Right forelimb (tissue), 1 donor: Measurements from ENCODE around the gene RYR2.

Source experiments
- DNase-seq: peaks from one replicate; pipeline ENCODE4 v3.0.0-alpha.2; 2018

The RYR2 gene

DNA sequence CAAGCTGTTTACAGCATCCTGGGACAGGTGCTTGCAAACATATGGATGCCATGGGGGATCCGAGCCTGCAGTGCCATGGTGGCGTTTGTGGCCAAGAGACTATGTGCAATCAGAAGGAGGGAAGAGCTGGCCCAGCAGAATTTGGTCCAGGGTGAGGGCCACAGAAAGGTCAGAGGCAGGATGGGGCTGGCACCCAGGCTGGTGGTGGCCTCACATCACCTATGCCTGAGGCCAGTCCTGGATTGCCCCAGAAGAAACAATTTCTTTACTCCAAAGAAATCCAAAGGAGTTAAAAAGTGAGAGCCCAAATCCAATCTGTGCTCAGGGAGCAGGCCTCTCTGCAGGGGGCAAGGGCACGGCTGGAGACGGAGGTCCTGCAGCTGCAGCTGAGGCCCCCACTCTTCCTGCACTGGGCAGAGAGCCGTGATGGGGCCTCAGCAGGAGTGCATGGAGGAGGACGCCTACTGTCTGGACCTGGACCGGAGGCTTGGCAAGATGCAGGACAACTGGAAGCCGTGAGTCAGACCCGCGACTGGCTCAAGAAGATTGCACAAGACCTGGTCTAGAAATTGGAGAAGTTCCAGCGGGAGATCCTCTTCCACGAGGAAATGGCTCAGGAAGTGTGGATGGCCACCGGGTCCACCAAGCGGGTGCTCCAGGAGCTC, 163.5 kb downstream of the RYR2 start:
- DNase-seq: no peak

GRCh38 chr1:237206065-237206414, 164.1 kb downstream of the RYR2 start:
- no peak for DNase-seq

DNA sequence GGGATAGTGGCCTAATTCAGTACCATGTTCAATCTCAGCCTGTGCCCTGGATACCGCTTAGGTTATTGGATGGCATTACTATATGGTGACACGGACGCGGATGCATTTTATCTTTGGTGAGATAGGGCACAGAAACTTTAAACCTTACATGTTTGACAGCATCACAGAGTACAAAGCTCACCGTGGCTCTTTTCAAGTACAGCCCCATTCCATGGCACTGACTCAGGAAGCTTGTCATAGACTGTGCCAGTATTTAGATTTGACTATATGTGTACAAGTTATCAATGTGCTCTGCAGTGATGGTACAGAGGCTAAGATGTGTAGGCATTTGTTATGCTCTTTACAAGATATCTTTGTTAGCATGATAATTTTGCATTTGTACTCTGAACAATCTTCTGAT, 169.0 kb downstream of the RYR2 start:
- DNase-seq: no peak

- no peak for DNase-seq
Observed at GRCh38 chr1:237211540-237211939, 169.6 kb downstream of the RYR2 start.

- DNase-seq: peak; percentile 57
Observed at GRCh38 chr1:237219751-237220642, 178.0 kb downstream of the RYR2 start.

GRCh38 chr1:237223419-237223818, 181.4 kb downstream of the RYR2 start:
- no peak for DNase-seq

- DNase-seq: no peak
Observed at GRCh38 chr1:237226177-237226944, 184.4 kb downstream of the RYR2 start.

DNA sequence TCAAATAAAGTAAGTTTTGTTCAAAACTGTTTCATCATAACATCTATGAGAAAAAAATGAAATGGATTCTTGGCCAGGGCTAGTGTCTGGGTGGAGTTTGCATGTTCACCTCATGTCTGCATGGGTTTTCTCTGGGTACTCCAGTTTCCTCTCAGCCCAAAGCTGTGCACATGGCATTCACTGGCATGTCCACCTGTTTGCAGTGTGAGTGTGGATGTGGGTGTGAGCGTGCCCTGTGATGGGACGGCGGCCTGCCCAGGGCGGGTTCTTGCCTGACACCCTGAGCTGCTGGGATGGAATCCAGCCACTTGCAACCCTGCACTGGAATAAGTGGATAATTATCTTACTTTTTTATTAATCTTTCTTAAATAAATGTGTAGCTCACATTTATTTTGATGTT, 185.5 kb downstream of the RYR2 start:
- no peak for DNase-seq

GRCh38 chr1:237228421-237228820, 186.4 kb downstream of the RYR2 start:
- no peak for DNase-seq

- DNase-seq: no peak
Observed at GRCh38 chr1:237229333-237229732, 187.3 kb downstream of the RYR2 start.

GRCh38 chr1:237232501-237232900, 190.5 kb downstream of the RYR2 start:
- no peak for DNase-seq

GRCh38 chr1:237235091-237235490, 193.1 kb downstream of the RYR2 start:
- DNase-seq: no peak

- DNase-seq: no peak
Observed at GRCh38 chr1:237237721-237238120, 195.7 kb downstream of the RYR2 start.

- no peak for DNase-seq
Observed at GRCh38 chr1:237239248-237239647, 197.3 kb downstream of the RYR2 start.

DNA sequence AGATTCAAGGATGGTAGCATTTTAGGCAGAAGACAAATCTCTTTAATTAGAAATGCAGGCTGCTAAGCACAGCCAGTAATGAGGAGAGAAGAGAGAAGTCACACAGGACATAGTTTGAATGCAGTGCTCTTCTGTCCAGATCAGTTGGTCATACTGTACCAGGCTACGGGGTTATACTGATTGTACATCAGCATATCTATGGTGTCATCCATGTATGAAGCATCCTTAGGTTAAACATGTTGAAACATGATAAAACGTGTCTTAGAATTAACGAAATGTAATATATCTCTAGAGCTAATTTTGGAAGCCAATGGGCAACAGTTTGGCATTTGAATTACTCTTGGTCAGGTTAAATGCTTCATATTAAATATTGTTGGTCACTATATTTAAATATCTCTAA, 199.1 kb downstream of the RYR2 start:
- DNase-seq: no peak

- DNase-seq: no peak
Observed at GRCh38 chr1:237244778-237245177, 202.8 kb downstream of the RYR2 start.

DNA sequence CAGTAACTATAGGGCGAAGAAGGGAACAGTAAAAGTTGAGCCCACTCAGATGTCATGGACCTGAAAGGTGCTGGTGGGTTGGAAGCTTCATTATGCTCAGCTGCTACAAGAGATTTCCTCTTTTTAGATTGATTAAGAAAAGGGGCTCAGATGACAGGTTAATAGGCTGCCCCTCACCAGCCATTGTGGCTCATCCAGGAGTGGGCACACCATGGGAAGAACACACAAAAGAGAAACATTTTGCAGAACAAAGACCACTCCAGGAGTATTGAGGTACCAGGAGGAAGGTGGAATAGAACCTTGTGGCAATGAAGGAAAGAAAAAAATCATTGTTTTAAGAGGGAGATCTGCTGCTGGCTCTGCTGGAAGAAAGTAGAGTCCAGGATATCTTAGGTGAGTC, 205.5 kb downstream of the RYR2 start:
- no peak for DNase-seq

DNA sequence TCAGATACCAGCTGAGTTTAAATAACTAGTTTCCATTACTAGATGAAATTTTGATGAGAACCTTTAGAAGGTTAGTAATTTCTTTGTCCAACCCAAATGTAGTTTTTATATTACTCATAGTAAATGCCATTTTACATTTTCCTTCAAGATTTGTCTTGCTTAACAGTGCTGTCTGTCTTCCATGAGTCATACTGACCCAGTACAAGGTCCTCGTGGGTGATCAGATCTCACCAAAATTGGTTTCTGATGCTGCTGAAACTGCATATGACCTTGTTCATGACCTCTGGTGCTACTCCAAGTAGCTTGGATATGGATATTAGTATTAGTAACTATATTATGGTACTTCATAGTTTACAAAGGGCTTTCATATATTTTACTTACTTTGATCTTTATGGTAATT, 207.1 kb downstream of the RYR2 start:
- DNase-seq: no peak

DNA sequence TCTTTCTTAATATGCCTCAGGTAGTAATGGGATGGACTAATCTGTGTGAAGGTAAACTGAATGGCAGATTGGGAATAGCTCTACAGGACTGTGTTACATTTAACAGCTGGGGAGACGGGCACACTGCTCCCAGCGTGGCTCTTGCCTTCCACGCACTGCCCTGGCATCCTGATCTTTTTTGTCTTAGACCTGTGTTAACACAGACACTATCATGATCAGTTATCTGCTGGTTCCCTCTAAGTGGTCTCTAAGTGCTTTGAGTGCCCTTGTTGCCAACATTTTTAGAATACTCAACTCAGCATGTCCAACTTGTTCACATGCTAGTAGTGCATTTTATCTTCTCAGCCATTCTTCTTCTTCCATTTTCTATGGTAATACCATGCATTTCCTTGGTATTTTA, 208.1 kb downstream of the RYR2 start:
- no peak for DNase-seq

- no peak for DNase-seq
Observed at GRCh38 chr1:237255071-237255470, 213.1 kb downstream of the RYR2 start.

- peak; percentile 62 for DNase-seq
Observed at GRCh38 chr1:237258871-237259270, 216.9 kb downstream of the RYR2 start.

- no peak for DNase-seq
Observed at GRCh38 chr1:237261198-237261597, 219.2 kb downstream of the RYR2 start.

DNA sequence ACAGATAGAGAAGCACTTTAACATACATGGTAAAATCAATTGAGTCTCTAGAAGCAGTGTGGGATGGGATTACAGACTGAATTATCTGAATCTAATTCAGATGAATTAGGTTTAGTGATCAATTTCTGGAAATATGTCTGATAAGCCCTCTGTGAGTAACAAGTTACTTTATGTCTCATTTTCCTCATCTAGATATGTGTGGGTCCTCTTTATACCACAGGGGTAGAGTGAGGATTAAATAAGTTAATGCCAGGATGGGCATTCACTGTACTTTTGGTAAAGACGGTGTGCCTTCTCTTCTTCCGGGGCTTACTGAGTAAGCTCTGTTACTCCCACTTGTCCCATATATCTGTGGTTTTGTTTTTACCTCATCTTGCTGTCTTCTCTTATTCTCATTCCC, 225.8 kb downstream of the RYR2 start:
- DNase-seq: no peak

DNA sequence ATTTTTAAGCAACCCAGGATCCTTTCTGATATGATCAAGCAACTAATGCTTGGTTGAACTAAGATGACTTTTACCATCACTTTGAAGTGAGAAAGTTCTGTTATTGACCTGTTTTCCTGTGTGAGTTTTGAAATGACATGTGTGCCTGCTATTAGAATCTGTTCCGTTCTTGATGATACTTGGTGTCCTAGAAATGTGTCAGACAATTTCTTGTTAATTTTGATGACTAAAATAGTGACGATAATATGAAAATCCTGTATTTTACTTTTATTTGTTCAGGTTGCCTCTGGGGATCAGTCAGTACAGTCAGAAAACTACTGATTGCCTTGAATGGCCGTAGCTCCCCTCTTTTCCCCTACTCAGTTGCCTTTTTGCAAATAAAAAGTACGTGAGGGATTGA, 228.0 kb downstream of the RYR2 start:
- no peak for DNase-seq
